Osteocyte (in vitro differentiated cells): ENCODE data around the gene OBI1. TPM values are rescaled to one million over a fixed set of nuclear protein-coding genes. Genes with fewer than 3 reads are reported as not detected.

ENCODE experiments used
- DNase-seq: peaks from one replicate; pipeline ENCODE4 v3.0.0; 2021; ENCODE audit warnings: mixed read lengths; ENCODE audit not compliant: unreplicated experiment; ENCODE audit errors: extremely low spot score
- H3K27ac Mint-ChIP-seq: one replicate; pipeline ENCODE4 v1.8.0; 2021; ENCODE audit warnings: mild to moderate bottlenecking, mixed read lengths; ENCODE audit not compliant: unreplicated experiment
- H3K27me3 Mint-ChIP-seq: one replicate; pipeline ENCODE4 v1.8.0; 2021; ENCODE audit warnings: mixed read lengths; ENCODE audit not compliant: unreplicated experiment
- H3K36me3 Mint-ChIP-seq: one replicate; pipeline ENCODE4 v1.8.0; 2021; ENCODE audit warnings: mixed read lengths; ENCODE audit not compliant: unreplicated experiment
- H3K4me1 Mint-ChIP-seq: one replicate; pipeline ENCODE4 v1.8.0; 2021; ENCODE audit warnings: mixed read lengths; ENCODE audit not compliant: unreplicated experiment
- H3K4me3 Mint-ChIP-seq: one replicate; pipeline ENCODE4 v1.8.0; 2021; ENCODE audit warnings: mild to moderate bottlenecking, moderate library complexity, mixed read lengths; ENCODE audit not compliant: unreplicated experiment
- H3K9me3 Mint-ChIP-seq: one replicate; pipeline ENCODE4 v1.8.0; 2021; ENCODE audit warnings: mixed read lengths; ENCODE audit not compliant: unreplicated experiment
- total RNA-seq: library from RNA; stranded (reverse); gene quantifications from 2 replicates; pipeline ENCODE4 v1.2.1, GENCODE V29; 2021
- TF ChIP-seq, protein P1 (sequence below): fragments of 200-600 bp; sonication (generic); IDR thresholded peaks from 2 replicates; pipeline ENCODE4 v1.5.0; 2021; ENCODE audit warnings: antibody characterized with exemption, mild to moderate bottlenecking, moderate library complexity

Gene OBI1
- total RNA-seq, 1 donor from 2014 or later, result 10.5 TPM

DNA sequence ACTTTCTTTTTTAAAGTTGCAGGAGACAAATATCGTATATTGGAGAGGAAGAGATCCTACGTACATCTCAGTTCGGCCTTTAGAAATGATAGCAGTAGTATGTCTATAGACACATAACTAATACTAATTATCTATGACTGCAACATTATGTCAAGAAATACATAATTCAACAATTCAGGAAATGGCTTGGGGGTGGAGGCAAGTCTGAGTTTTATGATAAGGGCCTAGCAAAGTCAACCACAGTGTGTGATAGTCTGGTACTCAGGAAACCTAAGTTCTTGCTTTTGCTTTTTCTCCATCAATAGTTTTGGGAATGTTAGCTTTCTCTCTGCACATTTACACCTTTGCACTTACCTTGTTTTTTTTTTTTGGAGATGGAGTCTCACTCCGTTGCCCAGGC lies 27.5 kb upstream of the OBI1 start:
- H3K36me3 Mint-ChIP-seq, result no peaks in the 10 kb centered on the region
- no peak for DNase-seq
- TF ChIP-seq, protein P1, sequence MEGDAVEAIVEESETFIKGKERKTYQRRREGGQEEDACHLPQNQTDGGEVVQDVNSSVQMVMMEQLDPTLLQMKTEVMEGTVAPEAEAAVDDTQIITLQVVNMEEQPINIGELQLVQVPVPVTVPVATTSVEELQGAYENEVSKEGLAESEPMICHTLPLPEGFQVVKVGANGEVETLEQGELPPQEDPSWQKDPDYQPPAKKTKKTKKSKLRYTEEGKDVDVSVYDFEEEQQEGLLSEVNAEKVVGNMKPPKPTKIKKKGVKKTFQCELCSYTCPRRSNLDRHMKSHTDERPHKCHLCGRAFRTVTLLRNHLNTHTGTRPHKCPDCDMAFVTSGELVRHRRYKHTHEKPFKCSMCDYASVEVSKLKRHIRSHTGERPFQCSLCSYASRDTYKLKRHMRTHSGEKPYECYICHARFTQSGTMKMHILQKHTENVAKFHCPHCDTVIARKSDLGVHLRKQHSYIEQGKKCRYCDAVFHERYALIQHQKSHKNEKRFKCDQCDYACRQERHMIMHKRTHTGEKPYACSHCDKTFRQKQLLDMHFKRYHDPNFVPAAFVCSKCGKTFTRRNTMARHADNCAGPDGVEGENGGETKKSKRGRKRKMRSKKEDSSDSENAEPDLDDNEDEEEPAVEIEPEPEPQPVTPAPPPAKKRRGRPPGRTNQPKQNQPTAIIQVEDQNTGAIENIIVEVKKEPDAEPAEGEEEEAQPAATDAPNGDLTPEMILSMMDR, result no peak
- H3K9me3 Mint-ChIP-seq, result no peaks in the 10 kb centered on the region
- peaks cover 10% of the 10 kb centered on the region for H3K27me3 Mint-ChIP-seq
- no peak overlapping the region for H3K4me3 Mint-ChIP-seq
- no peak overlapping the region for H3K27ac Mint-ChIP-seq
- no peaks in the 10 kb centered on the region for H3K4me1 Mint-ChIP-seq

DNA sequence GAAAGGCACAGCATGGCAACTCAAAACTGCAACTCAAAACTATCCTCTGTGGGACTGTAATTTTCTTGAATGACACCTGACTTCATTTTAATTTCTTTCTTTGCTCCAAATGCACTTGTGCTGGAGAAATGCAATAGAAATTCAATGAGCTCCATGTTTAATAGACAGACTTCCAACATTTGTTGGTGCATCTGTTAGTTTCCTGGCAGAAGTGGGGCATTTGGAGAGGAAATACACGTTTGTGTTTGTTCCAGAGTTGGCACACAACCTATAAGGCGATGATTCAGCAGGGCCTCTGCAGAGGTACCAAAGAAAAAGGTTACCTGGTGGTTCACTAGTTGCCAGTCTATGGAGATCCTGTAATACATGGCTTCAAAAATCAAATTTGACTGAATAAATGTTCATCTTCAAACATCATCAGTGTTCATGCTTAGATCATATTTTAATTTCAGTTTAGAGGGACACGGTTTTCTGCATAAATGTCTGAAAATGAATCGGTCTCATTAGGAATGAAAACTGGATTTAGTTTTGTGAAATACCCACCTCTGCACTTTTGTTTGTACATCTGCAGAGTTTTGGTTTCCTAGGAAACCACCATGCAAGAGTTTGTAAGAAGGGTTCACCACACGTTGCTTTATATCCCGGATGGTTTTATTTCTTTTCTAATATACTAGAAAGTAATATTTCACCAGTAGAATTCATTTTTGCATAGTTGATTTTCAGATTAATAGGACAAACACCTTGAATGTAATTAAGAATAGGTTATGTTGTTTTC lies 21.8 kb upstream of the OBI1 start:
- no peaks in the 10 kb centered on the region for H3K9me3 Mint-ChIP-seq
- TF ChIP-seq, protein P1, result no peak
- peaks cover 11% of the 10 kb centered on the region for H3K27me3 Mint-ChIP-seq
- H3K36me3 Mint-ChIP-seq, result no peaks in the 10 kb centered on the region
- no peak for DNase-seq
- no peak overlapping the region for H3K4me3 Mint-ChIP-seq
- H3K27ac Mint-ChIP-seq, result no peak overlapping the region
- no peaks in the 10 kb centered on the region for H3K4me1 Mint-ChIP-seq

DNA sequence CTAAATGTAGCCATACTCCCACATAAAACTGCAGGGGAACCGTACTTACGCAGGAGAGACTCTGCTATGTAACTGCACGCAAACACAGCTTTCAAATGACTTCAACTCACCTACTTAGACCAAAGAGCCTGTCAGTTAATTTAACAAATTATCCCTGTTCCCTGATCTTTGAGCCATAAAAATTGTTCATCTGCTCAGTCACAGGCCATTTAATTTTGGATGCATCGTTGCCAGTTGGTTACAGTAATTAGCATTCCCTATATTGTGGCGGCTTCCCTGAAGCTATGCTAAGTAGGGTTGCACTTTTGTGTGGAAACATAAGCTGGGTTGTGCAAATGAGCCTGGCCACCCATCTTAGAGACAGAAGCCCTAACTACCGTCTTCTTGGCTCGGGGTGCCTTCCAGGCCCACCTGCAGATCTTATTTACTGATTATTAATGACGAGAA lies 21.2 kb upstream of the OBI1 start:
- Mint-ChIP-seq H3K9me3 (no peaks in the 10 kb centered on the region), H3K27me3 (peaks cover 11% of the 10 kb centered on the region), H3K4me1 (no peaks in the 10 kb centered on the region), H3K36me3 (no peaks in the 10 kb centered on the region), H3K27ac (no peak overlapping the region), H3K4me3 (no peak overlapping the region)
- TF ChIP-seq, protein P1, result no peak
- no peak for DNase-seq

DNA sequence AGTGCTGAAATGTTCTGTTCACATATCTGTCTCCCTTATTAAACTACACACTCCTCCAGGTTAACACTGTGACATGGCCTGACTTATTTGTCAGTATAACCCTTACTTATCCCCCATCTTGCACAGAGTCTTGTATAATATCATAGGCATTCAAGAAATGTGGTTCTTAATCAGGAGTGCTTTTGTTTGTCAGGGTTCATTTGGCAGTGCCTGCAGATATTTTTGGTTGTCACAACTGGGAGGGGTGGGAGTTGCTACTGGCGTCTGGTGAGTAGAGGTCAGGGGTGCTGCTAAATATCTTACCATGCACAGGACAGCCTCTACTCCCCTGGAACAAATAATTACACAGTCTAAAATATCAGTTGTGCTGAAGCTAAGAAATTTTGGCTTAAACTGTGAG lies 20.4 kb upstream of the OBI1 start:
- H3K27ac Mint-ChIP-seq, result no peak overlapping the region
- H3K36me3 Mint-ChIP-seq, result no peaks in the 10 kb centered on the region
- H3K27me3 Mint-ChIP-seq, result peaks cover 17% of the 10 kb centered on the region
- H3K4me3 Mint-ChIP-seq, result no peak overlapping the region
- no peaks in the 10 kb centered on the region for H3K4me1 Mint-ChIP-seq
- no peaks in the 10 kb centered on the region for H3K9me3 Mint-ChIP-seq
- DNase-seq, result no peak
- TF ChIP-seq, protein P1, result no peak

DNA sequence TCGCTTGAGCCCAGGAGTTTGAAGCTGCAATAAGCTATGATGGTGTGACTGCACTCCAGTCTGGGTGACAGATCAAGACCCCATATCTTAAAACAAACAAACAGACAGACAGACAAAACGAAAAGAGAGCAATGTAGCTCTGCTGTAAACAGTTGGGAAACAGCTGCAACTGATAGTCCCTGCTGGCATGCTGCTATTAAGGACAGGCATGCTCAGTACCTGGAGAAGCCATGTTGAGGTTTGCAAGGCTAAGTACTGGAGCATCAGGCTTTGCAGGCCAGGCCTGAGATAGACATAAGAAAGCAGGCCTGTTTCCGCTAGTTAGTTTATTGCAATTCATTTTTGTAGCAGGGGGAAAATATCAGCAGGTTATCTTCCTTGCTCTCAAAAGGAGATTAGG lies 16.2 kb upstream of the OBI1 start:
- no peak overlapping the region for H3K4me3 Mint-ChIP-seq
- peaks cover 41% of the 10 kb centered on the region for H3K27me3 Mint-ChIP-seq
- H3K27ac Mint-ChIP-seq, result no peak overlapping the region
- no peaks in the 10 kb centered on the region for H3K36me3 Mint-ChIP-seq
- DNase-seq, result no peak
- H3K4me1 Mint-ChIP-seq, result no peaks in the 10 kb centered on the region
- TF ChIP-seq, protein P1, result no peak
- no peaks in the 10 kb centered on the region for H3K9me3 Mint-ChIP-seq
